Ovary (tissue), 3 donors: ENCODE results near the gene ZNF839.
A peak's percentile ranks its signal among the peaks of the same experiment; 100 is the strongest.

Source experiments
- POLR2A ChIP-seq: fragments of 450-650 bp; IDR thresholded peaks from one replicate; pipeline ENCODE4 v1.6.1; 2017; ENCODE audit warnings: antibody characterized with exemption, mild to moderate bottlenecking, moderate library complexity
- TF ChIP-seq, protein P1 (sequence below), 3 donors: fragments of 450-650 bp in 2 of 3; fragments of 200-600 bp in 1 of 3; IDR thresholded peaks; one replicate each; pipeline versions ENCODE4 v1.5.1 to v1.8.0; 2016 to 2022; ENCODE audit warnings: antibody characterized with exemption in 3 of 3, mild to moderate bottlenecking in 1 of 3
- donor health status: DM: no; HTN: no; CAD: no.

DNA sequence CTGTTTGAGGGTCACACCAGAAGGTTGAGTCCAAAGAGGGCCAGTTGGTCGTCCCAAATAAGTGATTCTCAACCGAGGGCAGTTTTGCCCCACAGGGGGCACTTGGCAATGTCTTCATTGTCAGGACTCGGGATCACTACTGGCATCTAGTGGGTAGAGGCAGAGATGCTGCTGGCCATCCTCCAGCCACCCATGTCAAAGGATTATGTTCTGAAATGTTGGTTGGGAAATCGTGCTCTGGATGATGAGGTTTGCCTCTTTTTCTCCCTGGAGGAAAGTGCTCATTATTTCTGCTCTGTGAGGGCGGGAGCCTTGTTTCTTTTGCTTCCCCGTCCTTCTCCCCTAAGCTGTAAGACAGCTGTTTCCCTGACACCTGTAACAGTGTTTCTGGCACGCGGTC is 3.6 kb downstream of the ZNF839 start:
- TF ChIP-seq, protein P1, sequence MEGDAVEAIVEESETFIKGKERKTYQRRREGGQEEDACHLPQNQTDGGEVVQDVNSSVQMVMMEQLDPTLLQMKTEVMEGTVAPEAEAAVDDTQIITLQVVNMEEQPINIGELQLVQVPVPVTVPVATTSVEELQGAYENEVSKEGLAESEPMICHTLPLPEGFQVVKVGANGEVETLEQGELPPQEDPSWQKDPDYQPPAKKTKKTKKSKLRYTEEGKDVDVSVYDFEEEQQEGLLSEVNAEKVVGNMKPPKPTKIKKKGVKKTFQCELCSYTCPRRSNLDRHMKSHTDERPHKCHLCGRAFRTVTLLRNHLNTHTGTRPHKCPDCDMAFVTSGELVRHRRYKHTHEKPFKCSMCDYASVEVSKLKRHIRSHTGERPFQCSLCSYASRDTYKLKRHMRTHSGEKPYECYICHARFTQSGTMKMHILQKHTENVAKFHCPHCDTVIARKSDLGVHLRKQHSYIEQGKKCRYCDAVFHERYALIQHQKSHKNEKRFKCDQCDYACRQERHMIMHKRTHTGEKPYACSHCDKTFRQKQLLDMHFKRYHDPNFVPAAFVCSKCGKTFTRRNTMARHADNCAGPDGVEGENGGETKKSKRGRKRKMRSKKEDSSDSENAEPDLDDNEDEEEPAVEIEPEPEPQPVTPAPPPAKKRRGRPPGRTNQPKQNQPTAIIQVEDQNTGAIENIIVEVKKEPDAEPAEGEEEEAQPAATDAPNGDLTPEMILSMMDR (IDR thresholded peaks at IDR 0.05): peak in 1 of 3 donors; percentile 21
- no peak for TF ChIP-seq POLR2A
